NCI-H1048 (cell line): Measurements from ENCODE around the gene ATRNL1.
"Not testable (repeated sequence)": the region's sequence is repeated elsewhere in the genome, so short reads cannot be mapped to it uniquely, and the experiment has no call there.

Experiments used
- DNase-seq: peaks from one replicate; lab custom pipeline; 2025; lab: John Stamatoyannopoulos, UW

ATRNL1 gene

DNA sequence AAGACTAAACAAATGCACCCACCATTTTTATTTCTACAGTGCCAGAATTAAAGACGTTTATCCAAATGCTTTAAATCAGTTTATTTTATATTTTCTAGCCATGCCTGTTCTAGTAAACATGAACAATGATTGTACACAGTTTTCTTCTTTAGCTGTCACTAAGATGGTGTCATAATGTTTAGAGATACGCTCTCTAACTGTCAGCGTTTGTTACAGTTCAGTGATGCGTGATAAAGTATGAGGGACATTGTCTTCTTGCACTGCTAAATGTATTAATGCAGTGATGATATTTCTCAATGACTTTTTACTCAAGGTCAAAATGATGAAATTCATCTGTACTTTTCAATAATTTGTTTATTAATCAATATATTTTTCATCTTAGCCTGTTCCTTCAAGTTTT, 513.6 kb downstream of the ATRNL1 start:
- DNase-seq, result no peak

DNA sequence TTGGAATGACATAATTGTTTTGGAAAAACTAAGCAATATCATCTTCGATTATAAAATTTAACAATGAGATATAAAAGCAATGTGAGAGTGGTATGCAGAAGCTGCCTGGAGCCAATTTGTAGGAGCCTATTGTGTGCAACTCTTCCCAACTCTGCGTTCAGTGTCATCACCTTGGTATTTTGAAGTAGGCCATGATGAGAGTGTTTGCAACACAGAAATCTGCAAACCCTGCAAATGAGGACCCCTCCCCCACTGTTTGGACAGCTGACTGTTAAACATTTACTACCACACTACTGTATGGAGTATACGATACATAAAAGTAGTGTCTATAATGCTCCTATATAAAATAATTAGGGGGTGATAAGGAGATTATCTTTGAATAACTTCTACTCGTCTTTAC, 531.3 kb downstream of the ATRNL1 start:
- DNase-seq, result no peak

DNA sequence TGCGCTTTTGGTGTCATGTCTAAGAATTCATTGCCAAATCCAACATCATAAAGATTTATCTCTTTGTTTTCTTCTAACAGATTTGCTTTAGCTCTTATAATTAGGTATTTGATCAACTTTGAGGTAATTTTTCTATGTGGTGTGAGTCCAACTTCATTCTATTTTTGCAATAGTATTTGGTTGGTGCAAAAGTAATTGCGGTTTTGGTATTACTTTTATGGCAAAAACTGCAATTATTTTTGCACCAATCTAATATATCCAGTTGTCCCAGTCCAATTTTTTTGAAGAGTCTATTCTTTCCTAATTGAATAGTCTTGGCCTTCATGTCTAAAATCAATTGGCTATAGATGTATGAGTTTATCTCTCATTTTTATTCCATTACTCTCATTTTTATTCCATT, 535.5 kb downstream of the ATRNL1 start:
- DNase-seq, result no peak

DNA sequence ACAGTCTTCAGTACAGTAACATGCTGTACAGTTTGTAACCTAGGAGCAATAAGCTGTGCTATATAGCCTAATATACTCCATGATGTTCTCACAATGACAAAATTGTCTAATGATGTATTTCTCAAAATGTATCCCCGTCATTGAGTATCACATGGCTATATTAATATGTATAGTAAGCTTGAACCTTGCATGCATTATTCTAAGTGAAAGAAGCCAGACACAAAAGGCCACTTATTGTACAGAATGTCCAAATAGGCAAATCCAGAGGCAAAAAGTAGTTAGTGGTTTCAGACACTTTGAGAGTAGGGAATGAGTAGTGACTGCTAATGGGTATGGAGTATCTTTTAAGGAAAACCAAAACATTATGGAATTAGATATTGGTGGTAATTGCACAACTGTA, 545.1 kb downstream of the ATRNL1 start:
- no peak for DNase-seq

DNA sequence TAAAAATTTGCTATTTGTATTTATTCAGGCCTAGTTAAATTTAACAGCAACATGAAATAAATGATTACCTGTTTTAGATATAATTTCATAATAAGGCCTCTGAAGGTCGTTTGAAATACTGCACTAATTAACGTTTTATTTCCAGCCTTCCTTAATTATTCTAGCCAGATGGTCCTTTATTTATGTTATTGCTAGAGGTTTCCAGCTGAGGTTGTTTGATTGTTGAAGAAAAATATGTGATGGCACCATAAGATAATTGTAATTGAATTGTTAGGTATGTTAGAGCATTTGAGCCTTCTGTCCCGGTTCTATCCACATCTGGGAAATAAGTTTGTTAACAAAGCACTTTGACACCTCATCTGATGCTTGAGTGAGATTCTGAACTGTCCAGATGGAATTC, 556.1 kb downstream of the ATRNL1 start:
- DNase-seq, result no peak

DNA sequence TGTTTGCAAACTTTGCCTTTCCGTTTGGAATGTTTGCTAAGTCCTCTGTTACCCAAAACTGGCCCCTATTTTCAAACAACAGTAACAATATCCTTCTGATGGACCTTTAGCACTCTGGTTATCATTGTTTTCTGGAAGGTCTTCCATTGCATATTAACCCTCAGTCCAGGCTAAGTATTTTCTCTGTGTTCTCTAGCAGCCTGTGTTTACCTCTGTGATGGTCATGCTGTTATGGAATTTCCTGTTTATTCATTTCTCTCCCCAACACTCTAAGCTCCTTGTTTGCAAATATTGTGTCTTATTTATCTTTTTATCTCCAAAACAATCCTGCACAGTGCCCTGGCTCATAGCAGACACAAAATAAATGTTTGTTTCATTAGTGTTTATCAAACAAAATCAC, 560.3 kb downstream of the ATRNL1 start:
- no peak for DNase-seq

DNA sequence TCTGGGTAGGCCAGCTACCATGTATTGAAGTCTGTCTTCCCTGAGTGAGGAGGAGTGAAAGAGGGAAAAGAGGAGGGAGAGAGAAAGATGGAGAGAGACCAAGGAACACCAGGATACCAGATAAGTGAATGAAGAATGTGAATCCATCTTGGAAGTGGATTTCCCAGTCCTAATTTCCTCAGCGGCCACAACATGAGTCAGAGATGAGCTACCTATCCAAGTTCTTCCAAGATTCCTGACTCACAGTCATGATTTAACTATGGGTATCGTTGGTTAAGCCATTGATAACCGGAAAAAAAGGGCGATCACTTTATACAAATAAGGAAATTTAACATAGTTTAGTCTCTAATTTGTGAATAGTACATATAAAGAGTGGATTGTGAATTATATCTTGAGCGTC, 561.8 kb downstream of the ATRNL1 start:
- no peak for DNase-seq

DNA sequence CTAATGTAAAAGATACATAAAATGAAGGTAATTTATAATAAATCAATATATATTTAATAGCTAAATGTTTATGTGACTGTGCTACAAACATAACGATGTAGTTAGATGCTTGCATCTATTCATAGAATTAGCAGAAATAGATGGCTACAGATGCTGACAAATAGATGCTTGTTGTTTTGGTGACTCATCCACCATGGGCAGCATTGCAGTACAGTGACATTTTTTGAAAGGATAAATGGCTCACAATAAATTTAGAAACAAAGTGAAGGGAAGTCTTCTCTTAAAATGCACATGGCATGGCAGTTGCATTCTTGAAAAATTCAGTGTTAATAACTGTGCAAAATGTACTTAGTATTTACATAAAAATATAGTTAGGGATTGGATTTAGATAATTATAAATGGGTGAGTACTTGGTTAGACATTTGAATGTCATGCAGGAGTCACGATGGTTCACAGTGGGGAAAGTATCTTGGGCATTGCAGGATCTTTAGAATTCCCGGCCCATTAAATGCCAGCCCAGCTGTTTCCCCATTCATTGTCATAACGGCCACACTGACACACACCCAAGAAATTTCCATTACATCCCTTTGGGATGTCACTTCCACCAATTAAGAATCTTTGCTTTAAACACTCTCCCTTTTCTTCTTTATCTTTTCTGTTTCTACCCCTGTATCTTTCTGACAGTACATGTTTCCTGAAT, 564.1 kb downstream of the ATRNL1 start:
- DNase-seq, result no peak

DNA sequence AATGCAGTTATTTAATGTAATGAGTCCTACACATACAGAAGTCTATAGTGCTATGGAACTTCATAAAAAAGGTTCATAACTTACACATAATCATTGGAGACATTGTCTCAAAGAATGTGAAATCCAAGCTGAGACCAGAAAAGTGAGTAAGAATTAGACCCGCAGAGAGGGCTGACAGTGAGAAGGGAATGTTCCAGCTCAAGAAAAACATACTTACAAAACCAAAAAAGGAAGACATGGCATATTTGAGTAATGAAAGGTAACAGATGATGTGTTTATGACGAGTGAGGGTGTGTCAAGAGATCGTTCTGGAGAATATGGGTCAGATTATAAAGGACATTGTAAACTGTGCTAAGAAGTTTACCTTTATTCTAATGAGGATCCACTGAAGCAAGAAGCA, 566.5 kb downstream of the ATRNL1 start:
- no peak for DNase-seq

DNA sequence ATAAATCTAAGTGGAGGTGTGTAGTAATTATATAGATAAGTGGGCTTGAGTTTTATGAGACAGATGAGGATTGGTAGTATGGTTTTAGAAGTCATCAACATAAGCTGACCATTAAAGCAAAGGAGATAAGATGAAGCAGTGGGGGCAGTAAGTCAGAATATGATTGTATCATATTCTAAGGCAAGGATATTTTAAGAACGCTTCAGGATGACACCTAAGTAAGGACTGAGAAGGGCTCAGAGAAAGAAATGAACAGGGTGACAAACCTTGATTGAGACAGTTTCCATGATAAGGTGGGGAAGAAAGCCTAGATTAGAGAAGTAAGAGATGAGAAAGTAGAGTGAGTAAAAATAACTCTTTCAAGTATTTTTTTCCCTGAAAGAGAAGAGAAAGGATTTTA, 567.2 kb downstream of the ATRNL1 start:
- no peak for DNase-seq

DNA sequence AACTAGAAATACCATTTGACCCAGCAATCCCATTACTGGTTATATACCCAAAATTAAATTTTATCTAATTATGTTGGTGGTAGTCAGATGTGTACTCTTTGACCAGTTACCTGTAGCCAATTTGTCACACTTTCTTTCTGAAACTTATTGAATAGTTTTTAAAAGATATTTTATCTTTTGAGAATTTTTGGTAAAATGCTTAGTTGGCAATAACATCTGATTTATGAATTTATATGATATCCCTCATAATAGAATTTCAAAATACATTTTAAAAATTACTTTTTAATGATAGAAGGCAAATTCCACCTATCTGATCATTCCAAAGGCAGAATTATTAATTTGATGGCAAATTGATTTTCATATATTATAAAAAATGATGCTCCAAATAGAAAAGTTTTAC, 569.3 kb downstream of the ATRNL1 start:
- DNase-seq, result no peak

DNA sequence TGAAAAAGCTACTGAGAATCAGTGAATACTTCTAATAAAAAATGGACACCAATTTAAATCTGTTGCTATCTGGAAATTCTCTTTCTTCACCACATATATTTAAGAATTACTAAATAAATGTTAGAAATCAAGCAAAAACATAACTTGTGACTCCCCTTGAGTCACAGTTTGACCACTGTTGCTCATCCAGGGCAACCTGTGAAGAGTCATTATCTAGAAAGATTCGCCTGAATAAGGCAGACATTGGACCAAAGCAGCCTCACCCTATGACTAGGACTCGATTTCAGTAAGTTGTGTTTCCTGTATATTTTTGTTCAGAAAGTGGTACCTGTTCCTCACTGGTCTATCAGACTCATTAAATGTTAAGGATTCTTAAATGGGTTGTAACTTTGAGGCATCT, 572.4 kb downstream of the ATRNL1 start:
- no peak for DNase-seq

DNA sequence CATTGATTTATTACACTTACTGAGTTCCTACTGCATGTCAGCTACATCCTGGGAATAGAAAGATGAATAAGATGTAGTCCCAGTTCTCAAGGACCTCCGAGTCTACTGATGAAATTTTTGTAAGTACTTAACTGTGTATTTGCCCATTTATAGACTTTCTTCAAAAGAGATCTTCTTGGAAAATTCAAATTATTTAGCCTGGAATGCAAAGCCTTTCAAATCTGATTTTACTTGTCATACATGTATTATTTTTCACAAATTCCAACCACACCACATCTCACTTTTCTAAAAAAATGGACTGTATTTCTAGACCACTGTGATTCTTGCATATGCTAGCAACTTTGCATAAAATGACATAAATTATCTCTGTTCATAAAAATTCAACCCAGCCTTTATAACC, 581.3 kb downstream of the ATRNL1 start:
- DNase-seq, result no peak

DNA sequence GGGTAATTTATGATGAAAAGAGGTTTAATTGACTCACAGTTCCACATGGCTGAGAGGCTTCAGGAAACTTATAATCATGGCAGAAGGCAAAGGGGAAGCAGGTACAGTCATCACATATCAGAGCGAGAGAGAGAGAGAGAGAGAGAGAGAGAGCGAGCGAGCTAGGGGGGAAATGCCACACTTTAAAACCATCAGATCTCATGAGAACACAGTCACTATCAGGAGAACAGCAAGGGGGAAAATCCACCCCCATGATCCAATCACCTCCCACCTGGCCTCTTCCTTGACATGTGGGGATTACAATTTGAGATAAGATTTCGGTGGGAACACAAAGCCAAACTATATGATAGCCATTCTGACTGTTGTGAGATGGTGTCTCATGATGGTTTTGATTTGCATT, 603.6 kb downstream of the ATRNL1 start:
- no peak for DNase-seq

DNA sequence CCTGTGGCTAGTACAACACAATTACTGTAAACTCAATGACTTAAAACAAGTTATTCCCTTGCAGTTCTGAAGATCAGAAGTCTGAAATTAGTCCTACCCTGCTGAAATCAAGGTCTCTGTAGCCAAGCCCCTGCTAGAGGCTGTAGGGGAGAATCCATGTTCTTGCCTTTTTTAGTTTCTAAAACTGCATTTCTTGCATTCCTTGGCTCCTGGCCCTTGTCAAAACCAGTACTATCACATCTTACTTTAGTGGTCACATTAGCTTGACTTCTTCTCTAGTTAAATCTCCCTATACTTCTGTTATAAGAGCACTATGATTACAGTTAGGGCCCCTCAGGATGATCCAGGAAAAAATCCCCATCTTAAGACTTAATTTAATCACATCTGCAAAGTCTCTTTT, 612.9 kb downstream of the ATRNL1 start:
- no peak for DNase-seq

DNA sequence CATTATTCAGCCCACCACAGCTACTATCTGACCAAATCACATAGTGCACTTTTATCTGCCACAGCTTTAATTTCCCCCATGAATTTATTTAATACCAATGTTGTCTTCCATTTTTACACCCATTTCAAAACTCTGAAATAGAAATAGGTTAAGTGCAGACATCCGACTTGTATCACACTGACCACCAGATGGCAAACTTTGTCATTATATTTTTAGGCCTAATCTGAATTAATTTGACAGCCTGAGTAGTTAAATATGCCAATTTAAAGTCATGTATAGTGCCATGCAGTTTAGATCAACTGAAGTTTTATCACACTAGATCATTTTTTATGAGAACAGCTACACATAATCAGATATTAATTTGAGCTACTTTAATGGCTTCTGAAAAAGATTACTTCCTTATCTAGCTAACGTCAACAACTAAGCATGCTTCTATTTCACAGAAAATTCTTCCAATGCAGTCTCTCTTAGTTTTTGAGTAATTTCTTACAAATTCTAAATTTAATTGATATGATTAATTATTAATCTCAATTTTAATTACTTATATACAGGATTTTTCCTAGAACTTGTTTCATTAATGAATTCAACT, 613.4 kb downstream of the ATRNL1 start:
- no peak for DNase-seq

DNA sequence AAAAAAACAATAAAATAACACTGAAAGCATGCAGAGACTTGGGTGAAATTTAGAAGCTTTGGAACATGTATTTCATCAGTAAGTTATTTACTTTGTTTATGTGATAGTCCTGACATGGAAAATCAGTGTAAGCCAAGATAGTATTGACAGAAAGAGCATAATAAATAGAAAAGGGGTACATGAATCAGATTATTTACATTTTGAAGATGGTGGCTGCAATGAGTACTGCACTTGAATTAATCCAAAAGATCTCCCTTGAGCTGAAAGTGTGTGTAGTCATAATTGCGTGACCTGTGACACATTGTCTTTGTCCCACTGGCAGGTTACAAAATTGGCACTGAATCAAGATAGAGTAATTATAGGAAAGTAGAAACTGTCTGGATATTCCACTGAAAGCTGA, 617.0 kb downstream of the ATRNL1 start:
- no peak for DNase-seq

DNA sequence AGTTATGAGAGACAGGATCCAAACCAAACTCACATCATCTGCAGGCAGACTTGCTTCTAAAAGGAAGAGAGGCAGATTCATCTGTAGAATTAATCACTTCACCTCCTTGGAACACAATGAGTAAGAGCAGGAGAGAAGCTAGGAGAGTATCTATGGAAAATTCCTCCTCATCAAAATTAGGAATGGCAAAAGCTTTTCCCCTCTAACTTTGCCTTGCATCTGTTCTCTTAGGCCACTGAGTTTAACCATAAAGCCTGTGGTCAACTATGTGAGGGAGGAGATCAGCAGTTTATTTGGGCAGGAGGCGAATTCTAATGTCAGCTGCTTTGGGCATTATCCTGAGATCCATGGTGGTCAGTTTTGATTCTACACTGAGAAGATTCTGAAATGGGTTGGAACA, 618.1 kb downstream of the ATRNL1 start:
- DNase-seq, result no peak

DNA sequence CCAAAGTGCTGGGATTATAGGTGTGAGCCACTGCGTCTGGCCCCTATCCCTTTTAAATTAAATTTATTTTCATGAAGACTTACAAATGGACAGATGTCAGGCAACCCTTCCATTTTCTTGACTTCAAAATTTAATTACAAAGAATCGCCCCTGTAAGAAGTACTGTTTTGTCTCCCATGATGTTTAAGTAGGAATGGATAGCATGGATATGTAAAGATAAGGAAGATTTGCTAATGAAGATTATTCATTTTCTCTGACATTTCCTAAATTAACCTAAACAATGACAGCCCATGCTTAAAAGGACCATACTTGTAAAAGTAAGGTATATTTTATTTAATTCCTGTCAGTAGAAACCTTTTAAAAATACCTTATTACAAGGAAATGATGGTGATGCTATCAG, 627.0 kb downstream of the ATRNL1 start:
- no peak for DNase-seq

DNA sequence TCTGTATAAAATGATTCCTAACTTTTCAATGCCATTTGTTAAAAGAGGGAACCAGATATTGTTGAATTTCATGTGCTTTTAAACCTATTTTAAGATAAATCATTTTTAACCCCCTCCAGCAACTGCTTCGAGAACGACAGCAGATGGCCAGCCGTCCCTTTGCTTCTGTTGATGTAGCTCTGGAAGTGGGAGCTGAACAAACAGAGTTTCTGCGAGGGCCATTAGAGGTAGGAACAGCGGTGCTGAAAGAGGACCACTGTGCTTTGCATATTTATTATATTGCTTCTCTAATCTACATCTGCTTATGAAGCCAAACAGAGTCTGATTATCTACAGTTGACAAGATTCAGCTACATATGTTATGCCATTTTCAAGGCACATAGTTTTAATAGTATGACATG, 634.0 kb downstream of the ATRNL1 start:
- no peak for DNase-seq

DNA sequence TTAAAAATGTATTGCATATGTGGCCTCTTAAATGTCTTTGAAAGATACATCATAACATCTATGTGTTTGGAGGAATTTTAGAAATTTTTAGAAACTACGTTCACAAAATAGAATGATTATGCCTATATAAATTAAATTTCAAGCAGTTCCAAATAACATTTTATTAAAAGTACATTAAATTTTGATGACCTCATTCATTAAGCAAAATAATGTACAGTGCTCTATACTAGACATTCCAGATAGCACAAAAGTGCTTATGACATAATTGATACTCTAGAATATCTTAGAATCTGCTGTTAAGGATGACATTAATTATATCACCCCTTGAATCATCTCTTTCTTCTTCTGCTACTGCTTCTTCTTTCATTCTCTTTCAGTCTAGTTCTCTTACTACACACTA, 650.9 kb downstream of the ATRNL1 start:
- no peak for DNase-seq

DNA sequence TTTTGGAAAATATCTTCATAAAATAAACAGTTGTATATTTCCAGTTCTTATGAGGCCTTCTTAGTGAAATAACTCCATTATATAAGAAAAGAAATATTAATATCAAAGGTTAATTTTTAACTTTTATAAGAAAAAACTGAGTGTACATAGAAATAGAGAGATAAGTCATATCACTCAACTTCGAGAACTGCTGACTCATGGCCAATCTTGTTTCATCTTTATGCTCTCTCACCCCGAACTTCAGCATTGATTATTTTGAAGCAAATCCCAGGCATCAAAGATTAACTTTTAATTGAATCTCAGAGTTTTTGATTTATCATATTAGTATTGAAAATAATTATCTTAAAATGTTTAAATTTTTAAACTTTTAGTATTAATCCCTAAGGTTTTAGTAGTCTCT, 652.8 kb downstream of the ATRNL1 start:
- DNase-seq, result no peak

DNA sequence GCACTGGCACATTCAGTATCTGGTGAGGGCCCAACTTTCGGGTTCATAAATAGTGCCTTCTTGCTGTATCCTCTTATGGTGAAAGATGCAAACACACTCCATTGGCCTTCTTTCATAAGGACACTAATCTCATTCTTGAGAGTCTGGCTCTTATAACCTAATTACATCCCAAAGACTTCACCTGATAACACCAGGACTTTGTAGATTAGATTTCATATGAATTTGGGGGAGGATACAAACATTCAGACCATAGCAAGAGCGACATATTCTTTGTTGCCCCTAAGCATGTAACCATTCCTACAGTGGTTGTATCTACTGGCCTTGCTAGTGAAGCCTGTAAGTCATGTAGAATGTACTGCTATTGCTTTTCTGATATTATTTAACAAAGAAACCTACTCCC, 654.6 kb downstream of the ATRNL1 start:
- no peak for DNase-seq

DNA sequence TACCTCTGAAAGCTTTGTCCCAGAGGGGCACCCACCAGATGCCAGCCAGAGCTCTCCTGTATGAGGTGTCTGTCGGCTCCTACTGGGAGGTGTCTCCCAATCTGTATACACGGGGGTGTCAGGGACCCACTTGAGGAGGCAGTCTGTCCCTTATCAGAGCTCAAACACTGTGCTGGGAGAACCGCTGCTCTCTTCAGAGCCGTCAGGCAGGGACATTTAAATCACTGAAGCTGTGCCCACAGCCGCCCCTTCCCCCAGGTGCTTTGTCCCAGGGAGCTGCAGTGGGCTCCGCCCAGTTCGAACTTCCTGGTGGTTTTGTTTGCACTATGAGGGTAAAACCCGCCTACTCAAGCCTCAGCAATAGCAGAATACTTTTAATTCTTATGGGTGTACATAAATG, 665.3 kb downstream of the ATRNL1 start:
- DNase-seq, result not testable (repeated sequence)
